SK-N-SH (cell line): ENCODE data around the gene TRPM8.

Source experiments
- CTCF ChIP-seq: fragments of 200-600 bp; sonication (generic); IDR thresholded peaks from 2 replicates; pipeline ENCODE4 v1.6.1; 2017; ENCODE audit warnings: antibody characterized with exemption, mild to moderate bottlenecking, moderate library complexity
- RAD21 ChIP-seq: IDR thresholded peaks from 2 replicates; pipeline ENCODE4 v1.6.1; 2012; ENCODE audit warnings: mild to moderate bottlenecking, low read length

- TF ChIP-seq CTCF (no peak), RAD21 (no peak)
These were observed 11.2 kb upstream of the TRPM8 start for GRCh38 chr2:233905945-233906344.
